DMS79 treated with DMSO at 0.1 percent for 48 hours (cell line): ENCODE measurements around the gene XYLB.

ENCODE experiments used
- DNase-seq: peaks from one replicate; lab custom pipeline; 2025; lab: John Stamatoyannopoulos, UW

XYLB gene

GRCh38 chr3:38364721-38365400 is 18.3 kb downstream of the XYLB start:
- no peak for DNase-seq

GRCh38 chr3:38365469-38366062 is 19.0 kb downstream of the XYLB start:
- DNase-seq, result no peak

GRCh38 chr3:38366082-38366481 is 19.5 kb downstream of the XYLB start:
- DNase-seq, result no peak

GRCh38 chr3:38367779-38368178 is 21.2 kb downstream of the XYLB start:
- no peak for DNase-seq

- DNase-seq, result no peak
Observed at GRCh38 chr3:38368238-38368637, 21.7 kb downstream of the XYLB start.

- no peak for DNase-seq
Observed at GRCh38 chr3:38369186-38369585, 22.6 kb downstream of the XYLB start.

- no peak for DNase-seq
Observed at GRCh38 chr3:38370149-38370548, 23.6 kb downstream of the XYLB start.

- DNase-seq, result no peak
Observed at GRCh38 chr3:38370861-38371260, 24.3 kb downstream of the XYLB start.

GRCh38 chr3:38371541-38372213 is 25.1 kb downstream of the XYLB start:
- no peak for DNase-seq

- no peak for DNase-seq
Observed at GRCh38 chr3:38372214-38372601, 25.6 kb downstream of the XYLB start.

- no peak for DNase-seq
Observed at GRCh38 chr3:38374221-38374620, 27.6 kb downstream of the XYLB start.

GRCh38 chr3:38375072-38375471 is 28.5 kb downstream of the XYLB start:
- DNase-seq, result no peak

GRCh38 chr3:38375488-38376097 is 29.0 kb downstream of the XYLB start:
- no peak for DNase-seq

- DNase-seq, result no peak
Observed at GRCh38 chr3:38376098-38376816, 29.7 kb downstream of the XYLB start.

GRCh38 chr3:38379201-38379770 is 32.7 kb downstream of the XYLB start:
- no peak for DNase-seq

- peak; percentile 7 for DNase-seq
Observed at GRCh38 chr3:38382506-38383080, 36.0 kb downstream of the XYLB start.

- DNase-seq, result no peak
Observed at GRCh38 chr3:38383156-38383875, 36.7 kb downstream of the XYLB start.

GRCh38 chr3:38386992-38387750 is 40.6 kb downstream of the XYLB start:
- no peak for DNase-seq

GRCh38 chr3:38387862-38388261 is 41.3 kb downstream of the XYLB start:
- no peak for DNase-seq

GRCh38 chr3:38392604-38393163 is 46.1 kb downstream of the XYLB start:
- no peak for DNase-seq
